ENCODE results near the gene VEGFB. TPM values are rescaled to one million over a fixed set of nuclear protein-coding genes. Genes with fewer than 3 reads are reported as not detected.

The VEGFB gene
- total and polyA plus RNA-seq, 2 of the 8 experiments (the other 6 are each of a cell fraction or from before 2014, with no cell fraction given) = 9.3 to 49.6 TPM

DNA sequence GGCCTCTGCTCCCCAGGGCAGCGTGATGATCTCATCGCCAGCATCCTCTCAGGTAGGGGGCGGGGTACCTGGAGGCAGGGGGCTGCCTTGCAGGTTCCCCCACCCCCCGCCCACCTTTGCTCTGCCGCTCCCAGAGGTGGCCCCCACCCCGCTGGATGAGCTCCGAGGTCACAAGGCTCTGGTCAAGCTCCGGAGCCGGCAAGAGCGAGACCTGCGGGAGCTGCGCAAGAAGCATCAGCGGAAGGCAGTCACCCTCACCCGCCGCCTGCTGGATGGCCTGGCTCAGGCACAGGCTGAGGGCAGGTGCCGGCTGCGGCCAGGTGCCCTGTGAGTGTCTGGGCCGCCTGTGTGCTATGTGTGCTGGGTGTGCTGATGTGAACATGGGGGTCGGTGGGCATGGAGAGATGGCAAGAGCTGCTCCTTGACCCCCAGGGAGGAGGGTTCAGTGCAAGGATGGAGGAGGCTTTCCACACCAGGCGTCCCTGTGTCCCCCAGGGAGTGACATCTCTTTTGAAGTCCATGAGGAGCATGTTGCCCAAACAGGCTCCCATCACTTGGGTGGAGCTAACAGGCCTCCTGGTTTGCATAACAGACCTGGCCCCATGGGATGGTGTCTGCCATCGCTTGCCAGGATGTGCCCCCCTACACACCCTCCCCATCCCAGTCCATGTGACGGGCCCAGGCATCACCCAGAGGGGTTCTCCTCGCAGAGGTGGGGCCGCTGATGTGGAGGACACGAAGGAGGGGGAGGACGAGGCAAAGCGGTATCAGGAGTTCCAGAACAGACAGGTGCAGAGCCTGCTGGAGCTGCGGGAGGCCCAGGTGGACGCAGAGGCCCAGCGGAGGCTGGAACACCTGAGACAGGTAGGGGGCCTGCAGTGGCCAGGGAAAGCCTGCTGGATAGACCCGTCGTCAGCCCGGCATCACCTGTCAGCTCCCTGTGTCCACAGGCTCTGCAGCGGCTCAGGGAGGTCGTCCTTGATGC lies 31.1 kb downstream of the VEGFB start (continued):
- TF ChIP-seq CREB1 (IDR thresholded peaks at IDR 0.05) = no peak
- TF ChIP-seq, protein P1, sequence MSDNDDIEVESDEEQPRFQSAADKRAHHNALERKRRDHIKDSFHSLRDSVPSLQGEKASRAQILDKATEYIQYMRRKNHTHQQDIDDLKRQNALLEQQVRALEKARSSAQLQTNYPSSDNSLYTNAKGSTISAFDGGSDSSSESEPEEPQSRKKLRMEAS (IDR thresholded peaks at IDR 0.05) = no peak
- no peak for TF ChIP-seq PHF8 (conservative IDR thresholded peaks at IDR 0.05; ENCODE audit: low read depth, low read length)
- TF ChIP-seq, protein P2, sequence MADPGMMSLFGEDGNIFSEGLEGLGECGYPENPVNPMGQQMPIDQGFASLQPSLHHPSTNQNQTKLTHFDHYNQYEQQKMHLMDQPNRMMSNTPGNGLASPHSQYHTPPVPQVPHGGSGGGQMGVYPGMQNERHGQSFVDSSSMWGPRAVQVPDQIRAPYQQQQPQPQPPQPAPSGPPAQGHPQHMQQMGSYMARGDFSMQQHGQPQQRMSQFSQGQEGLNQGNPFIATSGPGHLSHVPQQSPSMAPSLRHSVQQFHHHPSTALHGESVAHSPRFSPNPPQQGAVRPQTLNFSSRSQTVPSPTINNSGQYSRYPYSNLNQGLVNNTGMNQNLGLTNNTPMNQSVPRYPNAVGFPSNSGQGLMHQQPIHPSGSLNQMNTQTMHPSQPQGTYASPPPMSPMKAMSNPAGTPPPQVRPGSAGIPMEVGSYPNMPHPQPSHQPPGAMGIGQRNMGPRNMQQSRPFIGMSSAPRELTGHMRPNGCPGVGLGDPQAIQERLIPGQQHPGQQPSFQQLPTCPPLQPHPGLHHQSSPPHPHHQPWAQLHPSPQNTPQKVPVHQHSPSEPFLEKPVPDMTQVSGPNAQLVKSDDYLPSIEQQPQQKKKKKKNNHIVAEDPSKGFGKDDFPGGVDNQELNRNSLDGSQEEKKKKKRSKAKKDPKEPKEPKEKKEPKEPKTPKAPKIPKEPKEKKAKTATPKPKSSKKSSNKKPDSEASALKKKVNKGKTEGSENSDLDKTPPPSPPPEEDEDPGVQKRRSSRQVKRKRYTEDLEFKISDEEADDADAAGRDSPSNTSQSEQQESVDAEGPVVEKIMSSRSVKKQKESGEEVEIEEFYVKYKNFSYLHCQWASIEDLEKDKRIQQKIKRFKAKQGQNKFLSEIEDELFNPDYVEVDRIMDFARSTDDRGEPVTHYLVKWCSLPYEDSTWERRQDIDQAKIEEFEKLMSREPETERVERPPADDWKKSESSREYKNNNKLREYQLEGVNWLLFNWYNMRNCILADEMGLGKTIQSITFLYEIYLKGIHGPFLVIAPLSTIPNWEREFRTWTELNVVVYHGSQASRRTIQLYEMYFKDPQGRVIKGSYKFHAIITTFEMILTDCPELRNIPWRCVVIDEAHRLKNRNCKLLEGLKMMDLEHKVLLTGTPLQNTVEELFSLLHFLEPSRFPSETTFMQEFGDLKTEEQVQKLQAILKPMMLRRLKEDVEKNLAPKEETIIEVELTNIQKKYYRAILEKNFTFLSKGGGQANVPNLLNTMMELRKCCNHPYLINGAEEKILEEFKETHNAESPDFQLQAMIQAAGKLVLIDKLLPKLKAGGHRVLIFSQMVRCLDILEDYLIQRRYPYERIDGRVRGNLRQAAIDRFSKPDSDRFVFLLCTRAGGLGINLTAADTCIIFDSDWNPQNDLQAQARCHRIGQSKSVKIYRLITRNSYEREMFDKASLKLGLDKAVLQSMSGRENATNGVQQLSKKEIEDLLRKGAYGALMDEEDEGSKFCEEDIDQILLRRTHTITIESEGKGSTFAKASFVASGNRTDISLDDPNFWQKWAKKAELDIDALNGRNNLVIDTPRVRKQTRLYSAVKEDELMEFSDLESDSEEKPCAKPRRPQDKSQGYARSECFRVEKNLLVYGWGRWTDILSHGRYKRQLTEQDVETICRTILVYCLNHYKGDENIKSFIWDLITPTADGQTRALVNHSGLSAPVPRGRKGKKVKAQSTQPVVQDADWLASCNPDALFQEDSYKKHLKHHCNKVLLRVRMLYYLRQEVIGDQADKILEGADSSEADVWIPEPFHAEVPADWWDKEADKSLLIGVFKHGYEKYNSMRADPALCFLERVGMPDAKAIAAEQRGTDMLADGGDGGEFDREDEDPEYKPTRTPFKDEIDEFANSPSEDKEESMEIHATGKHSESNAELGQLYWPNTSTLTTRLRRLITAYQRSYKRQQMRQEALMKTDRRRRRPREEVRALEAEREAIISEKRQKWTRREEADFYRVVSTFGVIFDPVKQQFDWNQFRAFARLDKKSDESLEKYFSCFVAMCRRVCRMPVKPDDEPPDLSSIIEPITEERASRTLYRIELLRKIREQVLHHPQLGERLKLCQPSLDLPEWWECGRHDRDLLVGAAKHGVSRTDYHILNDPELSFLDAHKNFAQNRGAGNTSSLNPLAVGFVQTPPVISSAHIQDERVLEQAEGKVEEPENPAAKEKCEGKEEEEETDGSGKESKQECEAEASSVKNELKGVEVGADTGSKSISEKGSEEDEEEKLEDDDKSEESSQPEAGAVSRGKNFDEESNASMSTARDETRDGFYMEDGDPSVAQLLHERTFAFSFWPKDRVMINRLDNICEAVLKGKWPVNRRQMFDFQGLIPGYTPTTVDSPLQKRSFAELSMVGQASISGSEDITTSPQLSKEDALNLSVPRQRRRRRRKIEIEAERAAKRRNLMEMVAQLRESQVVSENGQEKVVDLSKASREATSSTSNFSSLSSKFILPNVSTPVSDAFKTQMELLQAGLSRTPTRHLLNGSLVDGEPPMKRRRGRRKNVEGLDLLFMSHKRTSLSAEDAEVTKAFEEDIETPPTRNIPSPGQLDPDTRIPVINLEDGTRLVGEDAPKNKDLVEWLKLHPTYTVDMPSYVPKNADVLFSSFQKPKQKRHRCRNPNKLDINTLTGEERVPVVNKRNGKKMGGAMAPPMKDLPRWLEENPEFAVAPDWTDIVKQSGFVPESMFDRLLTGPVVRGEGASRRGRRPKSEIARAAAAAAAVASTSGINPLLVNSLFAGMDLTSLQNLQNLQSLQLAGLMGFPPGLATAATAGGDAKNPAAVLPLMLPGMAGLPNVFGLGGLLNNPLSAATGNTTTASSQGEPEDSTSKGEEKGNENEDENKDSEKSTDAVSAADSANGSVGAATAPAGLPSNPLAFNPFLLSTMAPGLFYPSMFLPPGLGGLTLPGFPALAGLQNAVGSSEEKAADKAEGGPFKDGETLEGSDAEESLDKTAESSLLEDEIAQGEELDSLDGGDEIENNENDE (IDR thresholded peaks at IDR 0.05; ENCODE audit: insufficient replicate concordance, low read length) = no peak
- no peak for TF ChIP-seq SIRT6 (IDR thresholded peaks at IDR 0.05; ENCODE audit: low read length)
- TF ChIP-seq KDM1A (IDR thresholded peaks at IDR 0.05; ENCODE audit: borderline replicate concordance, low read length) = no peak

All from H1 (cell line).